ENCODE measurements around the gene ASTL.
"Not testable (repeated sequence)": the region's sequence is repeated elsewhere in the genome, so short reads cannot be mapped to it uniquely, and the experiment has no call there.

Gene ASTL

DNA sequence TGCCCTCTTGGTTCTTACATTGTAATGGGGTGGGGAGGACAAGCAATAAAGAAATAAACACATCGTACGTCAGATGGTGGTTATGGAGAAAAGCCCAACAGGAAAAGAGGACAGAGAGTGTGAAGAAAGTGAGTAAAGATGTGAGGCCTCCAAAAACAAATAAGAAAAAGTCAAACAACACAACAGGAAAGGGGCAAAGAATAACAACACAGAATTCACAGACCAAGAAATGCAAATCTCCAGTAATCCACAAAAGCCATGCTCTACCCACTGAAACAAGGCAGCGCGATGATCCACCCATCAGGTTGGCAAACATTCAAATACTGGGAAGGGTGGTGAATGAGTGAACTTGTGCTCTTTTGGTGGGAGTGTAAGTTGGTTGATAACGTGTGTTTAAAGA is 23.6 kb upstream of the ASTL start:
- DNase-seq (ENCODE audit: low read depth in 2 of 2), result no peak
- no peak overlapping the region for H3K4me3 ChIP-seq (replicated peaks in 1 of 2; ENCODE audit: low read depth in 2 of 2, low read length in 2 of 2)
- no peak for TF ChIP-seq CTCF (IDR thresholded peaks at IDR 0.05; ENCODE audit: low read depth, low read length)

DNA sequence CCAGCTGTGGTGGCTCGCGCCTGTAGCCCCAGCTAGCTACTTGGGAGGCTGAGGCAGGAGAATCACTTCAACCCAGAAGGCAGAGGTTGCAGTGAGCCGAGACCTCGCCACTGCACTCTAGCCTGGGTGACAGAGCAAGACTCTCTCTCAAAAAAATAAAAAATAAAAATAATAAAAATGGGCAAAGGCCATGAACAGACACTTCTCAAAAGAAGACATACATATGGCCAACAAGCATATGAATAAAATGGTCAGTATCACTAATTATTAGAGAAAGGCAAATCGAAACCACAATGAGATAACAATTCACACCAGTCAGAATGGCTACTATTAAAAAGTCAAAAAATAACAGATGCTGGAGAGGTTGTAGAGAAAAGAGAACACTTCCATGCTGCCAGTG is 22.1 kb upstream of the ASTL start:
- not testable (repeated sequence) for H3K4me3 ChIP-seq (replicated peaks in 1 of 2; ENCODE audit: low read depth in 2 of 2, low read length in 2 of 2); DNase-seq (ENCODE audit: low read depth in 2 of 2)

DNA sequence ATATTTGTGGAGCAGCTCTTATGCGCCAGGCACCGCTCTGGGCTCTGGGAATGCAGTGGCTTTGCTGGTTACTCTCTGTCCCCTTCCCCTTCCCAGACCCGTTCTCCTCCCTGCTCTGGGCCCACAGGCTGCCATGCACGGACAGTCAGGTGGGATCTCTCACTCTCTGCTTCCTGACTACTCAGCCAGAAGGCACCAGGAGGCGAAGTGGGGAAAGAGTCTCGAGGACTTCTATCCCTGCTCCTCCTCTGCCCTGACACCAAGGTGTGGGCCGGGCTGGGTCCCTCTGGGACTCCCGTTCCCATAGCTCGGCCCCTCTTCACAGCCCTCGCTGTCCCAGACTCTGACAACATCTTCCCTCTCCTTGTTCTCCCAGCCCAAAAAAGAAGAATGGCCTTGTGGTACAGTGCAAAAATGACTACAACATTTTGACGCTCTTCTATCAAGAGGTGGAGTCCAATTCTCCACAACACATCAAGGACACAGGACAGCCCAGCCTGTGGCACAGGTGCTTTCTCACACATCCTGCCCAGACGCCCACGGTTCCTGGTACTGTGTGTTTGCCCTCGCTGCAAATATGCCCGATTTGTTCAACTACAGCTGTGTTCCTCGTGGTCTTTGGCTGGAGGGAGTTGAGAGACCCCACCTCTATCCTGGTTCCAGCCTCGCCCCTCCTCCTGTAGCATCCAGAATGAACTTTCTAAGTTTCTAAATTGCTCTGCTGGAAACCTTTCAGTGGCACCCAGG is 21.0 kb upstream of the ASTL start:
- TF ChIP-seq CTCF (IDR thresholded peaks at IDR 0.05; ENCODE audit: low read depth, low read length), result no peak
- no peak for DNase-seq (ENCODE audit: low read depth in 2 of 2)
- no peak overlapping the region for H3K4me3 ChIP-seq (replicated peaks in 1 of 2; ENCODE audit: low read depth in 2 of 2, low read length in 2 of 2)

- no peak overlapping the region for H3K4me3 ChIP-seq (replicated peaks in 1 of 2; ENCODE audit: low read depth in 2 of 2, low read length in 2 of 2)
- TF ChIP-seq CTCF (IDR thresholded peaks at IDR 0.05; ENCODE audit: low read depth, low read length), result no peak
- no peak for DNase-seq (ENCODE audit: low read depth in 2 of 2)
Observed at GRCh38 chr2:96158554-96158940, 20.2 kb upstream of the ASTL start.

DNA sequence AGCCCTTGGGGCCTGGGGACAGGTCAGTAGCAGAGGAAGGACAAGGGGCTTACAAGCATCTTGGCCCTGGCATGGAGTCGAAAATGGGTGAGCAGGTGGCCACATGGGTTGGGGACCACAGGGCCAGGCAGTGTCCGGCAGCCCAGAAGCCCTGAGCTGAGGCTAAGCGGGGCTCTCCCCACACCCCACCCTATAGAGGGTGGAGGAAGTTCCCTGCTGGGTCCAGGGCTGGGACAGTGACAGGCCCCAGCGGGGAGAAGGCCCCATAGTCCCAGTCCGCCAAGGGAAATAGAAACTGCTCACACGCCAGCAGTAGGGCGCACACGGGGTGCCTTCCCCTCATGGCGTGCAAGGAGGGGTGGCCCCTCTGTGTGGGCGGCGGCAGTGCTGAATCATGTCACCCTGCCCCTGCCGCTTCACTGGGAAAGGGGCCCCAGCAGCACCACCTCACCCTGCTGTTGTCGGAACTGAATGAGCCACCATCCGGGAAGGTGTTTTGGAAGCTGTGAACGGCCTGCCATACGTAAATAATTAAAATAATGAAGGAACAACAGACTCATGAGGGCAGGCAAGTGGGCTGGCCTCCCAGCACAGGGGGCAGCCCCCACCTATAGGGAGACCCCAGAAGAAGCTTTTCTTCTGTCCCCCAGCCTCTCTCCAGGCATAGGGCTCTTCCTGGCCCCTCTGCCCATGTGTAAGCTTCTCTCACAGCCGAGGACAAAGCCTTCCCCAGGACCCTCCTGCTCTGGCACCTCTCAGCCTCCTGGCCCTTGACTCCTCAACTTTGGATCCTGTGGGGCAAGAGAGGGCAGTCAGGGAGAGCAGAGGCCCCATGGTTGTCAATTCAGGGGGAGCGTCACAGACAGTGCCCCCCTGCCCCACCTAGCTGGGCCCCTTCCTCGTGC is 19.6 kb upstream of the ASTL start:
- no peak for TF ChIP-seq CTCF (IDR thresholded peaks at IDR 0.05; ENCODE audit: low read depth, low read length)
- no peak overlapping the region for H3K4me3 ChIP-seq (replicated peaks in 1 of 2; ENCODE audit: low read depth in 2 of 2, low read length in 2 of 2)
- no peak for DNase-seq (ENCODE audit: low read depth in 2 of 2)

GRCh38 chr2:96156926-96157648 is 18.8 kb upstream of the ASTL start:
- DNase-seq (ENCODE audit: low read depth in 2 of 2), result no peak
- no peak for TF ChIP-seq CTCF (IDR thresholded peaks at IDR 0.05; ENCODE audit: low read depth, low read length)
- H3K4me3 ChIP-seq (replicated peaks in 1 of 2; ENCODE audit: low read depth in 2 of 2, low read length in 2 of 2), result no peak overlapping the region

All from cardiac fibroblast (primary cell).